Measurements from ENCODE around the gene ZBED4. TPM values are rescaled to one million over a fixed set of nuclear protein-coding genes. Genes with fewer than 3 reads are reported as not detected.

Gene ZBED4
- total RNA-seq, 1 experiment from 2014 or later, result 23.0 TPM

- WGBS (ENCODE audit: extremely low coverage, insufficient read length, low lambda C conversion rate), result no CpG with 5 or more reads among the region's 21 CpGs
- Histone ChIP-seq H2AFZ (ENCODE audit: low read length) (no peak overlapping the region), H3K23me2 (ENCODE audit: insufficient read length, low read depth, low read length, poor library complexity, severe bottlenecking) (peaks cover 4% of the 10 kb centered on the region), H3K27me3 (ENCODE audit: insufficient read depth, low read length) (no peaks in the 10 kb centered on the region; the same call in 1 of the 2 replicates), H4K20me1 (ENCODE audit: control insufficient read depth, insufficient read depth, insufficient read length) (no peaks in the 10 kb centered on the region), H4K91ac (ENCODE audit: insufficient read length, low read depth, low read length) (no peak overlapping the region), H3K56ac (ENCODE audit: insufficient read length, low read depth, low read length) (no peak overlapping the region), H3K14ac (ENCODE audit: insufficient read depth, low read length) (no peak overlapping the region), H2BK15ac (ENCODE audit: low read depth, low read length) (no peak overlapping the region), H4K8ac (replicated peaks; ENCODE audit: insufficient read length, low read depth, low read length) (no peak overlapping the region), H3K4me2 (ENCODE audit: insufficient read depth, insufficient read length, low read length) (no peak overlapping the region), H2BK12ac (ENCODE audit: insufficient read length, low read depth, low read length) (no peak overlapping the region), H3K18ac (ENCODE audit: insufficient read length, low read depth, low read length) (no peak overlapping the region), H3K9me3 (ENCODE audit: control insufficient read depth, low read depth, low read length) (no peaks in the 10 kb centered on the region), H3K79me2 (ENCODE audit: insufficient read depth, low read length) (no peaks in the 10 kb centered on the region), H3K9ac (ENCODE audit: extremely low read depth, insufficient read length, low read length) (no peak overlapping the region), H3K27ac (ENCODE audit: insufficient read length, low read depth, low read length) (no peak overlapping the region), H2BK120ac (ENCODE audit: low read depth, low read length, poor library complexity, severe bottlenecking) (no peak overlapping the region), H2AK5ac (ENCODE audit: insufficient read length, low read length) (no peak overlapping the region), H3T11ph (ENCODE audit: low read length) (no peak overlapping the region), H4K5ac (ENCODE audit: insufficient read length, low read depth, low read length) (no peak overlapping the region), H3K4me1 (ENCODE audit: insufficient read depth, low read length) (no peaks in the 10 kb centered on the region), H3K4ac (ENCODE audit: low read depth, low read length) (no peak overlapping the region), H2BK5ac (ENCODE audit: insufficient read length, low read length) (no peak overlapping the region), H2BK20ac (ENCODE audit: low read depth, low read length, poor library complexity, severe bottlenecking) (no peak overlapping the region), H3K79me1 (ENCODE audit: insufficient read depth, low read depth, low read length, poor library complexity, severe bottlenecking) (no peaks in the 10 kb centered on the region), H3K23ac (ENCODE audit: insufficient read length, low read depth, low read length) (no peak overlapping the region)
- Mint-ChIP-seq H3K9me3 (no peaks in the 10 kb centered on the region), H3K4me1 (peaks cover 3 to 11% of the 10 kb centered on the region in 2 experiments; a peak in 2 of 4 replicates), H3K36me3 (ENCODE audit: insufficient read depth in 1 of 3, low read depth in 3 of 3) (peaks cover 0 to 11% (median 0%) of the 10 kb centered on the region in 3 experiments; a peak in 2 of 7 replicates), H3K27ac (no peak overlapping the region), H3K4me3 (peak overlapping the region in 1 of 2 experiments; percentile 51; a peak in 2 of 5 replicates), H3K27me3 (ENCODE audit: low read depth) (peaks cover 26% of the 10 kb centered on the region)
- DNase-seq, result no peak
- no peak for TF ChIP-seq CTCF (conservative IDR thresholded peaks at IDR 0.05)
Measured at GRCh38 chr22:49929994-49930575, 76.4 kb downstream of the ZBED4 start.

All from H9 (cell line).